ACC112 (cell line): ENCODE measurements around the gene MAPKBP1.

Source experiments
- H2AFZ ChIP-seq: fragments of 200-600 bp; sonication (generic); one replicate; pipeline ENCODE4 v1.6.0; 2017; ENCODE audit warnings: antibody characterized with exemption, low read length; ENCODE audit not compliant: unreplicated experiment
- H3K27ac ChIP-seq: fragments of 200-600 bp; sonication (generic); 2 replicates; pipeline ENCODE4 v1.5.1; 2014; ENCODE audit warnings: low read depth, mild to moderate bottlenecking, antibody characterized with exemption, low read length, moderate library complexity
- H3K27me3 ChIP-seq: fragments of 200-600 bp; sonication (generic); 2 replicates; pipeline ENCODE4 v1.6.1; 2014; ENCODE audit warnings: mild to moderate bottlenecking, antibody characterized with exemption, low read length, moderate library complexity, mixed read lengths; ENCODE audit not compliant: insufficient read depth
- H3K36me3 ChIP-seq: fragments of 200-600 bp; sonication (generic); 2 replicates; pipeline ENCODE4 v1.6.1; 2016; ENCODE audit warnings: mild to moderate bottlenecking, antibody characterized with exemption, low read length, moderate library complexity, mixed read lengths; ENCODE audit not compliant: insufficient read depth
- H3K4me1 ChIP-seq: fragments of 200-600 bp; sonication (generic); one replicate; pipeline ENCODE4 v1.6.1; 2016; ENCODE audit warnings: low read length, mixed read lengths; ENCODE audit not compliant: insufficient read depth, unreplicated experiment, control insufficient read depth
- H3K4me3 ChIP-seq: fragments of 200-600 bp; sonication (generic); 2 replicates; pipeline ENCODE4 v1.5.1; 2014; ENCODE audit warnings: mild to moderate bottlenecking, low read depth, low read length
- H3K79me2 ChIP-seq: fragments of 200-600 bp; sonication (generic); one replicate; pipeline ENCODE4 v1.6.0; 2016; ENCODE audit warnings: low read length; ENCODE audit not compliant: control insufficient read depth, unreplicated experiment, insufficient read depth

The MAPKBP1 gene

DNA sequence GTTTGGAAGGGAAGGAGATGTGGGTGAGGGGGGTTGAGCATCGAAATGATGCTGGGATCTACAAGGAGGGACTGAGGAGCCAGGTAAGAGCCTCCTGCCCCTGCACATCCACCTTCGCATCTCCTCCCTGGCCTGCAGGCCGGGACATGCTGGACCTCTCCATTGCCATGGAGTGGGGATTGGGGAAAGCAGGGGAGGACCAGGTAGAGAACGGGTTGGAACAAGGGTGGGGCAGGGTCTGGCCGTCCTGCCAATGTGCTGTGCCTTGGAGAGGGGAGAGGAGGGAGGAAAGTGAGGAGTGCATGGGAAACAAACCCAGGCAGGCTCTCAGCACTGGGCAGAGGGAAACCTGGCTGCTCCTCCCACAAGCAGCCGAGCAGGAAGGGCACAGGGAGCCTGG lies 74.9 kb downstream of the MAPKBP1 start:
- no peak overlapping the region for H3K4me3 ChIP-seq
- no peaks in the 10 kb centered on the region for H3K79me2 ChIP-seq
- no peaks in the 10 kb centered on the region for H3K27me3 ChIP-seq
- no peak overlapping the region for H2AFZ ChIP-seq
- no peak overlapping the region for H3K27ac ChIP-seq
- no peaks in the 10 kb centered on the region for H3K36me3 ChIP-seq
- no peaks in the 10 kb centered on the region for H3K4me1 ChIP-seq

DNA sequence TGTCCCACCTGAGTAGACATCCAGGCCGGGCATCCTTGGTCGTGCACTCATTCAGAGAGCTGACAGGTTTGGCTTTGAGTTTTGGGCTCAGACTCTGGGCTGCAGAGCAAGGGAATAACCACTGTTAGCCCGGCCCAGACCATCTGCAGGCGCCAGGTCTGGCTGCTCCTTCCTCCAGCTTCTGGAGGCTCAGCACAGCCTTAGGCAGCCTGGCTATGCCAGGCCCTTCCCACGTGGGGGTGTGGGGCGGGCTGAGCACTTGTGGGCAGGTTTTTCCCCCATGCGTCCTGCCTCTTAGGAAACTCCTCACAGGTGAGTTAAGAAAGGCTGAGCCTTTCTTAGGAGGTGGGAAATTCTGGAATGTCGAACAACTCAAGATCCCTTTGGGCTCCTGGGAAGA lies 75.6 kb downstream of the MAPKBP1 start:
- Histone ChIP-seq H3K79me2 (no peaks in the 10 kb centered on the region), H3K27me3 (no peaks in the 10 kb centered on the region), H3K36me3 (no peaks in the 10 kb centered on the region), H2AFZ (no peak overlapping the region), H3K4me3 (no peak overlapping the region), H3K4me1 (no peaks in the 10 kb centered on the region), H3K27ac (no peak overlapping the region)

DNA sequence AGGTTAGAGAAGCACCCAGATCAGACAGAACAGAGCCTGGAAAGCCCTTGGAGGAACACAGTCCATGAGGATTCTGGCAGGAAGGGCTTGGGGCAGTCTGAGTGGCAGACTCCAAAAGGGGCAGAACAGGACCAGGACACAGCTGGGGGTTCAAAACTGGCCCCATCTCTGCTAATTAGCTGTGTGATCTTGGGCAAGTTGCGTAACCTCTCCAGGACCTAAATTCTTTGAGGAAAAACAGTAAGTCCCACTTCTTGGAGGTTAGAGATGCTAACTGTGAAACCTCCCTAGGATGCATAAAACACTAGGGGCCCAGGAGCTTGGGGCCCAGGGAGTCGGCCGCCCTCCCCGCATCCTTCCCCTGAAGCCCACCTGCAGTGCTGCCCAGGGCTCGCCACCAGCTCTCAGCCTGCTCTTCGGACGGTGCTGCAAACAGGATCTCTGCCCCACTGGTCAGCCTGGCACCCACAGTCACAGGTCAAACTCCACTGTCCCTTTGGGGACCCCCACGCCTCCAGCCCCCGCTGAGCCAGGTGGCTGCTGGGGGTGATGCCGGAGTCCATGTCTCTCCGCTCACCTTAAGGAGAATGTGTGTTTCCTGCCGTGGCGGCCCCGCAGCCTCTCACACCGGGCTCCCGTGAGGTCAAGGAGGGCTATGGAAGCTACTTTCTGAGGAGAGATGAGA lies 76.3 kb downstream of the MAPKBP1 start:
- Histone ChIP-seq H3K27me3 (no peaks in the 10 kb centered on the region), H3K36me3 (no peaks in the 10 kb centered on the region), H3K4me3 (no peak overlapping the region), H3K27ac (no peak overlapping the region), H3K4me1 (no peaks in the 10 kb centered on the region), H2AFZ (no peak overlapping the region), H3K79me2 (no peaks in the 10 kb centered on the region)

DNA sequence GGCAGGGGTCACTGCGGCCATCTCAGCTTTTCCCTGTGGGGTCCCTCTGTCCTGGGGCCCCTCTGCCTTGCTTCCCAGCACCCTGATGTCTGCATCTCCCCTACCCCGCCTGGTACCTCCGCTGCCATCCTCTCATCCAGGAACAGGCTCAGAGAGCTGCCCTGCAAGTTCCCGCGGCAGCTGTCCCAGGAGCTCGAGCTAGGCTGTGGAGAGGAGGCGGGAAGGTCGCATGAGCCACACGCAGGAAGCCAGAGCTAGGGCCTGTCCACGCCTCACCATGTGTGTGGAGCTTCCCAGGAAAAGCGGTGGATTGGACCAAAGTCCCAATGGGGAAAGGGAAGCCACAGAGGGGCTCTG lies 76.9 kb downstream of the MAPKBP1 start:
- H3K27me3 ChIP-seq: no peaks in the 10 kb centered on the region
- no peaks in the 10 kb centered on the region for H3K79me2 ChIP-seq
- no peak overlapping the region for H2AFZ ChIP-seq
- H3K4me1 ChIP-seq: no peaks in the 10 kb centered on the region
- H3K4me3 ChIP-seq: no peak overlapping the region
- H3K36me3 ChIP-seq: no peaks in the 10 kb centered on the region
- no peak overlapping the region for H3K27ac ChIP-seq

DNA sequence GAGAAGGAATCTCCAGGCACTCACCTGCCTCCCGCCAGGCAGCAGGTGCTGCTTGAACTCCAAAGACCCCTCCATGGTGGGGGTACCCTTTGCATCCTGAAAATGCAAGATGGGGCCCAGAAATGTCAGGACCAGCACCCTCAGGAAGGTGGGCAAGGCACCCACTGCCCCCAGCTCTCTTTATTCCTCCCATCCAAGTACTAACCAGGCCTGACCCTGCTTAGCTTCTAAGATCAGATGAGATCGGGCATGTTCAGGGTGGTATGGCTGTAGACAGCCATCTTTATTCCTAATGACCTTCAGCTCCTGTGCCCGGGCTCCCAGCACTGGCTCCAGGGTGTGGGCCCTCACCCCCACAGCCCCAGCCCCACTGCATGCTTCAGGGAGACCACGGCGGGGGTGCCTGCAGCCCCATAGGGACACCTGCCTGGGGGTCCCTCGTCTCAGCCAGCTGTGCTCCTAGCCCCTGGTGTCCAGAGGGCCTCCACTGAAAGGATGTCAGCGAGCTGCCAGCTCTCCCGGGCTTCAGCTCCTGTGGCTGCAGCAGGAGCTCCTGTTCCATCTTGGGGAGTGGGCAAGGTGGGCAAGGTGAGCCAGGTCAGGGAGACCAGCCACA lies 77.6 kb downstream of the MAPKBP1 start:
- no peak overlapping the region for H3K4me3 ChIP-seq
- H3K27ac ChIP-seq: no peak overlapping the region
- H3K36me3 ChIP-seq: no peaks in the 10 kb centered on the region
- no peaks in the 10 kb centered on the region for H3K27me3 ChIP-seq
- H3K4me1 ChIP-seq: no peaks in the 10 kb centered on the region
- H3K79me2 ChIP-seq: no peaks in the 10 kb centered on the region
- no peak overlapping the region for H2AFZ ChIP-seq

DNA sequence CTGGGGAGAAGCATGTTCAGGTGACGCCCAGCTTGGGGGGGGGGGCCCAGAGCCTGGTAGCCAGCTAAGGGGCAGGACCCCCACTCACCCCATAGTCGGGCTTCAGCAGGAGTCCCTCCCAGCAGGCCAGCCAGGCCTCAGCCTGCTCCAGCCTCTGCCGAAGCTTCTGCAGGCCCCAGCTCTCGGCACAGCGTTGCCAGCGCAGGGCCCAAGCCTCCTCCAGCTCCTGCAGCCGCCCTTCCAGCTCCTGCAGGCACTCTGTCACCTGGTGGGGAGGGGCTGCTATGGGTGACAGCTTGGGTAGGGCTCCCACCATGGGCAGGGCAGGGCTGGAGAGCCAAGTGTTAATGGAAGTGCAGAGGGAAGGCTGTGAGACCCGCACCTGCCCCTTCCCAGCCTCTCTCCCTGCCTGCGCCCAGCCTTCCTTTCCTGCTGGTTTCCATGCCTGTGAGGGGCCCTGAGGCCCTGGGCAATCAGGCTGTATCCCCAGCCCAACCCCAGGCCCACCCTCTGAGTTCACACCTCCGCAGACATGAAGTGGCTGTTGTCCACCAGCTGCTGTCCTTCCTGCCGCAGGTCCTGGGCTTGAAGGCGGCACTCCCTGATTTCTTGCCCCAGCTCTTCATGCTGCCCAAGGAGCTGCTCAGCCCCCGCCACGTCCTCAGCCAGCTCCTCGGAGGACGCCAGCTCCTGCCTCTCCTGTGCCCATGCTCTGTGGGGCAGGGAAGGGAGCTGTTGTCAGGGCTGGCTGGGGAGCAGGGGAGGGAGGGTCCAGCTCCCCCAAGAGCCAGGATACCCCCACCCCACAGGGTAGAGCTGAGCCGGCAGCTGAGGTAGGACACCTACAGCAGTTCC lies 78.7 kb downstream of the MAPKBP1 start:
- Histone ChIP-seq H3K36me3 (no peaks in the 10 kb centered on the region), H3K4me1 (no peaks in the 10 kb centered on the region), H3K27me3 (no peaks in the 10 kb centered on the region), H3K27ac (no peak overlapping the region), H2AFZ (no peak overlapping the region), H3K4me3 (no peak overlapping the region), H3K79me2 (no peaks in the 10 kb centered on the region)

DNA sequence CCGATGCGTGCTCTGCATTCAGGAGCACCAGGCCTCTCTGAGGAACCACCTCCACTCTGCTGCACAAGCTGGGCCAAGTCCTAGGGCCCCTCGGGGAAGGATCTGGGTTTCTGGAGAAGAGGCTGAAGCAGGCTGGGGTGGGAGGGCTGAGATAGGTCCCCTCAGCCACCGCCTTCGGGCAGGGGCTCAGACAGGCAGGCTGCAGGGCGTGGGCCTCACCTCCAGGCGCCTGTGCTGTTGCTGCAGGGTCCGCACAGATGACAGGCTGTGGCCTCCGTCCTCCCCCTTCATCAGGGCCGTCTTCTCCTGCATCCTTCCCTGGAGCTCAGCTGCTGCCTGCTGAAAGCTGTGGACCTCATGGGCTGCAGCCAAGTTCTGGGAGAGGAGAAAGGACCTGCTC lies 79.5 kb downstream of the MAPKBP1 start:
- no peaks in the 10 kb centered on the region for H3K4me1 ChIP-seq
- no peaks in the 10 kb centered on the region for H3K27me3 ChIP-seq
- no peak overlapping the region for H3K4me3 ChIP-seq
- H3K27ac ChIP-seq: no peak overlapping the region
- no peak overlapping the region for H2AFZ ChIP-seq
- no peaks in the 10 kb centered on the region for H3K79me2 ChIP-seq
- no peaks in the 10 kb centered on the region for H3K36me3 ChIP-seq

DNA sequence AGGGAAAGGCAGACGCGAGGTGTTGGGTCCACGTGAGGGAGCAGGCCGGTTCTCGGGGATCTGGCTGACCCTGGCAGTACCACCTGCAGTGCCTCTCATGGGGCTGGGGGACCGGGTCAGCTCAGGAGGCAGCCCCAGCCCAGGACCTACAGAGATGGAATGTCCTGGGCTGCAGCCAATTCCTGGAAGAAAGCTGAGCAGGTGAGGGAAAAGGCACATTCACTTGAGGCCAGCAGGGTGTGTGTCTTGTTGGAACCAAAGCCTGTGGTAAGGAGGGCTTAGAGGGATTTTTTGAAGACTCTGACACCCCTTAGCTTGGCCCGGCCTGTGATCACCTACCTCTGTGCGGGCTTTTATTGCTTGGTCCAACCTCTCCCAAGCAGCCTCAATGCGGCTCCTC lies 80.2 kb downstream of the MAPKBP1 start:
- no peaks in the 10 kb centered on the region for H3K27me3 ChIP-seq
- no peaks in the 10 kb centered on the region for H3K4me1 ChIP-seq
- no peak overlapping the region for H3K4me3 ChIP-seq
- no peaks in the 10 kb centered on the region for H3K79me2 ChIP-seq
- H3K36me3 ChIP-seq: no peaks in the 10 kb centered on the region
- H3K27ac ChIP-seq: no peak overlapping the region
- H2AFZ ChIP-seq: no peak overlapping the region

DNA sequence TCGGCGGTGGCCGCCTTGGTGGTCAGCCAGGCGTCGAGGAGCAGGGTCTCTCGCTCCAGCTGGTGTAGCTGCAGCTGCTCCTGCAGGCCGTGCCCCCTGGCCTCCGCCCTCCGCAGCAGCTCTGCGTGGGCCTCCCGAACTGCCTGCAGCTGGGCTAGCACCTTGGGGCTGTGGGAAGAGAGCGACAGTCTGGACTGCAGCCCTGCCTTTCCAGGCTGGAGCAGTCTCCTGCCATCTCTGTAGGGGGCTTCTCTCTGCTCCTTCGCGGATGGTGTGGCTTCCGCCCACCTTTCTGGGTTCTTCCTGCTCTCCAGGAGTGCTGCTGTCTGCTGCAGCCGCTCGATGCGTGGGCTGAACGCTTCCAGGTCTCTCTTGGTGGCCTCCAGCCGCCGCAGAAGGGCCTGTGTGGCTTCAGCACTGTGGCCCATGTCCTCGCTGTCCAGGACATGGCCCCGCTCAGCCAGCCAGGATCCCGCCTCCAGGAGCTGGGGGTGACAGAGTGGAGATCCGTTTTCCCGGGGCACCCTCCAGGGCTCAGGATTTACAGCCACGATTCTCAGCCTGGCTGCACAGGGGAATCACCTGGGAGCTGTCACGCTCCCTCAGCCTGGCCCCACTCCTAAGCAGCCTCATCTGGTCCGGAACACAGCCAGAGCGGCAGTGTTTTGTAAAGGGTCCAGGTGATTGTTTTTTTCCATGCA lies 81.1 kb downstream of the MAPKBP1 start:
- no peak overlapping the region for H3K4me3 ChIP-seq
- no peaks in the 10 kb centered on the region for H3K4me1 ChIP-seq
- no peak overlapping the region for H2AFZ ChIP-seq
- H3K79me2 ChIP-seq: no peaks in the 10 kb centered on the region
- no peaks in the 10 kb centered on the region for H3K36me3 ChIP-seq
- no peak overlapping the region for H3K27ac ChIP-seq
- H3K27me3 ChIP-seq: no peaks in the 10 kb centered on the region

DNA sequence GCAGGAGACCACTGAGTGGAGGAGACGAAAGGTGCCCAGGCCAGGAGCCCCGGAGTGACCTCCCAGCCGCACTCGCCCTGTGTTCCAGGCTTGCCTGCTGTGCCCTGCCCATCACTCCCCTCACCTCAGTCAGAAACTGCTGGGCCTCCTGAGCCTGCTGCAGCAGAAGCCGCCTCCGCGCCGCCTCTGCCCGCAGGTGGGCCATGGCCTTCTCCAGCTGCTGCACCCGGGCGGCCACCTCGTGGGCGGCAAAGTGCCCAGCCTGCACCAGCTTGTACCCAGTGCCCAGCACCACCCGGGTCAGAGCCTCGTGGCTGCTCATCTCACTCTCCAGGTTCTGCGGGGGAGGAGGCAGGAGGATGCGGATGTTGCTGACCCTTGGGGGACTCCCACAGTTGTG lies 82.0 kb downstream of the MAPKBP1 start:
- no peaks in the 10 kb centered on the region for H3K79me2 ChIP-seq
- H3K27ac ChIP-seq: no peak overlapping the region
- no peak overlapping the region for H2AFZ ChIP-seq
- no peaks in the 10 kb centered on the region for H3K27me3 ChIP-seq
- H3K4me3 ChIP-seq: no peak overlapping the region
- no peaks in the 10 kb centered on the region for H3K36me3 ChIP-seq
- no peaks in the 10 kb centered on the region for H3K4me1 ChIP-seq
